Lung (tissue), 12 donors: ENCODE measurements around the gene CADM2. TPM values are rescaled to one million over a fixed set of nuclear protein-coding genes. Genes with fewer than 3 reads are reported as not detected.

Experiments
- ATAC-seq: fragments of 200-7000 bp; cut with Tn5 transposase; one replicate; pipeline ENCODE4 v1.9.1; 2020; ENCODE audit warnings: moderate number of reproducible peaks; ENCODE audit not compliant: insufficient read depth, low FRiP score
- DNase-seq, 3 donors: peaks; one replicate each; pipeline ENCODE4 v3.0.0-alpha.2; 2013 to 2017
- H3K27ac ChIP-seq, 2 donors: one replicate each; pipeline ENCODE4 v1.5.1; 2013; ENCODE audit warnings: mild to moderate bottlenecking in 2 of 2, moderate library complexity in 2 of 2, control low read depth in 1 of 2, inconsistent platforms in 1 of 2, low read depth in 1 of 2, low read length in 1 of 2
- H3K27me3 ChIP-seq, 3 donors: one replicate each; pipeline ENCODE4 v1.5.1; 2013; ENCODE audit warnings: low read length in 2 of 3; ENCODE audit not compliant: control insufficient read depth in 3 of 3, insufficient read depth in 3 of 3
- H3K36me3 ChIP-seq, 4 donors: one replicate each; pipeline ENCODE4 v1.5.1; 2013; ENCODE audit warnings: low read length in 4 of 4, mild to moderate bottlenecking in 1 of 4, moderate library complexity in 1 of 4; ENCODE audit not compliant: control insufficient read depth in 4 of 4, insufficient read depth in 4 of 4
- H3K4me1 ChIP-seq, 5 donors: one replicate each; pipeline ENCODE4 v1.5.1; 2013; ENCODE audit warnings: low read length in 5 of 5, mild to moderate bottlenecking in 2 of 5, moderate library complexity in 1 of 5; ENCODE audit not compliant: control insufficient read depth in 5 of 5, insufficient read depth in 5 of 5
- H3K4me3 ChIP-seq: one replicate; pipeline ENCODE4 v1.5.1; 2013; ENCODE audit warnings: mild to moderate bottlenecking, control low read depth, moderate library complexity
- H3K9ac ChIP-seq, 2 donors: one replicate each; pipeline ENCODE4 v1.5.1; 2013; ENCODE audit warnings: low read length in 2 of 2, control low read depth in 1 of 2; ENCODE audit not compliant: insufficient read depth in 1 of 2
- H3K9me3 ChIP-seq, 4 donors: one replicate each; pipeline ENCODE4 v1.5.1; 2013; ENCODE audit warnings: low read length in 3 of 4, mild to moderate bottlenecking in 1 of 4, moderate library complexity in 1 of 4; ENCODE audit not compliant: control insufficient read depth in 4 of 4, insufficient read depth in 3 of 4
- WGBS, 2 donors: extraction: QIAGEN DNeasy Blood & Tissue Kit; methylation state at CpG; one replicate each; pipeline ENCODE4 v1.1.7; 2013; 5-methylcytosine and 5-hydroxymethylcytosine counted together
- polyA plus RNA-seq, 2 donors: library from polyadenylated mRNA; stranded (reverse); fragments of 200-250 nt; gene quantifications; one replicate each; pipeline ENCODE4 v1.2.1, GENCODE V29; 2013
- total RNA-seq, 2 donors: library from RNA; depleted of rRNA in 1 of 2; stranded (reverse); fragments of >200 nt in 1 of 2; gene quantifications; one replicate each; pipeline ENCODE4 v1.2.1, GENCODE V29; 2014 to 2021
- TF ChIP-seq, protein P1 (sequence below): IDR thresholded peaks from 2 replicates; pipeline ENCODE4 v1.5.1; 2012; ENCODE audit warnings: mild to moderate bottlenecking; ENCODE audit errors: control extremely low read depth, extremely low read depth
- donor health status: control.
- donor health status: control.
- donor health status: Bipolar disorder and iron deficiency.
- donor health status: healthy.
- donor health status: DM: yes; HTN: yes; CAD: no.

Gene CADM2
- total and polyA plus RNA-seq, 4 donors: 0.14 to 3.3 (median 0.32) TPM

DNA sequence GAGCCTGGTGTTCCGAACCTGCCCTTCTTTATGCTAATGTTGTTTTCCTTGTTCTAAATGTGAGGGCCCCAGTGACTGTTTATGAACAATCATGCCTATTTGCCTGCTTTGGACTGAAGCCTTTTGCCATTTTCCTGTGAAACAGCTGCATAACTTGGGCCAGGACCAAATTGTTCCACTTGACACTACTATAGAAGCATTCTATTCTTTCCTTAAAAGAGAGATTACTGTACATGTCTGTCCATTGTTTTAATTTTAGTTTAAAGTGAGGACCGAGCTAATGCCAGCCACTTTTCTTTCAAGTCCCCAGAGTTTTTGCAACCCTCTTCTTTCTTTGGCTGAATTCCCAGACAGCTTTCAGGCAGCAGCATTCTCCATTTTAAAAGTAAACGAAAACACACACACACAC lies 980.3 kb downstream of the CADM2 start:
- no peak overlapping the region for H3K9ac ChIP-seq
- WGBS, 2 donors: 24 to 52% methylated on average over 3 of the region's 3 CpGs
- H3K36me3 ChIP-seq: no peaks in the 10 kb centered on the region

DNA sequence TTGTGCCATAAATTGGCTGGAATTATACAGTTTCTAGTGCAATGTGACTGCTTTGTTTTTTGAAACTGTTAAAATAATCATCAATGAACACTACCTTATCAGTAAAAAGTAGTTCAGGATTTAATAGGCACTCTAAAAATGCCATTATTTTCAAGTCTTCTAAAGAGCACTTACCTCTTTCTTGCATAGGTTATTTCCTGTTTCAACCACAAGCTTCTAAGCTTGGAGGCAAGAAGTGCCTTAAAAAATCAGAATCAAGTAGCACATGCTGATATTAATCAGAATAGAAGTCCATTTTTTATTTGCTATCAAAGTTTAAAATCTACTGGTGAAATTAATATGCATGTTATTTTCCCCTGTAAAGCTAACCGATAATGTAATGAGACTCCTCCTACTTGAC lies 991.6 kb downstream of the CADM2 start:
- ATAC-seq: no peak
- 55 to 64% methylated on average over 1 of the region's 1 CpG for WGBS, 2 donors
- DNase-seq: no peak

More for the DNA sequence above, 980.3 kb downstream of the CADM2 start:
- Histone ChIP-seq H3K4me3 (no peak overlapping the region), H3K27ac (no peak overlapping the region), H3K4me1 (peaks cover 0 to 15% (median 0%) of the 10 kb centered on the region in 5 donors), H3K9me3 (no peaks in the 10 kb centered on the region), H3K27me3 (no peaks in the 10 kb centered on the region)
- TF ChIP-seq, protein P1, sequence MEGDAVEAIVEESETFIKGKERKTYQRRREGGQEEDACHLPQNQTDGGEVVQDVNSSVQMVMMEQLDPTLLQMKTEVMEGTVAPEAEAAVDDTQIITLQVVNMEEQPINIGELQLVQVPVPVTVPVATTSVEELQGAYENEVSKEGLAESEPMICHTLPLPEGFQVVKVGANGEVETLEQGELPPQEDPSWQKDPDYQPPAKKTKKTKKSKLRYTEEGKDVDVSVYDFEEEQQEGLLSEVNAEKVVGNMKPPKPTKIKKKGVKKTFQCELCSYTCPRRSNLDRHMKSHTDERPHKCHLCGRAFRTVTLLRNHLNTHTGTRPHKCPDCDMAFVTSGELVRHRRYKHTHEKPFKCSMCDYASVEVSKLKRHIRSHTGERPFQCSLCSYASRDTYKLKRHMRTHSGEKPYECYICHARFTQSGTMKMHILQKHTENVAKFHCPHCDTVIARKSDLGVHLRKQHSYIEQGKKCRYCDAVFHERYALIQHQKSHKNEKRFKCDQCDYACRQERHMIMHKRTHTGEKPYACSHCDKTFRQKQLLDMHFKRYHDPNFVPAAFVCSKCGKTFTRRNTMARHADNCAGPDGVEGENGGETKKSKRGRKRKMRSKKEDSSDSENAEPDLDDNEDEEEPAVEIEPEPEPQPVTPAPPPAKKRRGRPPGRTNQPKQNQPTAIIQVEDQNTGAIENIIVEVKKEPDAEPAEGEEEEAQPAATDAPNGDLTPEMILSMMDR: no peak
- ATAC-seq (no peak), DNase-seq (peak; percentile 66 to 90 (median 89))

DNA sequence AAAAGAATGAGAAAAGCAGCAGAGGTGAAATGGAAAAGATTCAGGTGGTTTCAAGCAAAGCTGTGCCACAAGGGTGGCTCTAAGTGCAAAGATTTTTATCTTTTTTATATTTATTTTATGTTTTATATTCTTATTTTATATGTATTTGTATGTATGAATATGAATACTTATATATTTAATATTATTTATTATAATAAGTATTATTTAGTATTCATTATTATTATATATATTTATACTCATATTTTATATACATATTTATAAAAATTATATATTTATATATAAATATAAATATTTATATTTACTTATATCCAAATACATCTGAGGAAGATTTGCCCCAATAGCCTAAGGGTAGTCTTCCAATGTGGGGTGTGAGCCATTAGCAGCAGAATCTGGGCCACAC lies 1002.0 kb downstream of the CADM2 start:
- ATAC-seq (no peak), DNase-seq (no peak)
- Histone ChIP-seq H3K27ac (no peak overlapping the region), H3K4me3 (no peak overlapping the region), H3K9ac (no peak overlapping the region), H3K4me1 (no peaks in the 10 kb centered on the region), H3K36me3 (no peaks in the 10 kb centered on the region), H3K9me3 (peaks cover 0 to 2% (median under 1%) of the 10 kb centered on the region in 4 donors), H3K27me3 (no peaks in the 10 kb centered on the region)
- TF ChIP-seq, protein P1: no peak

More for the DNA sequence above, 991.6 kb downstream of the CADM2 start:
- no peak overlapping the region for H3K9ac ChIP-seq
- H3K27me3 ChIP-seq: no peaks in the 10 kb centered on the region
- TF ChIP-seq, protein P1: no peak
- H3K36me3 ChIP-seq: no peaks in the 10 kb centered on the region
- H3K27ac ChIP-seq: no peak overlapping the region
- H3K4me1 ChIP-seq: no peaks in the 10 kb centered on the region
- no peak overlapping the region for H3K4me3 ChIP-seq
- H3K9me3 ChIP-seq: no peaks in the 10 kb centered on the region
